ENCODE measurements around the gene BAIAP2L1.

DNA sequence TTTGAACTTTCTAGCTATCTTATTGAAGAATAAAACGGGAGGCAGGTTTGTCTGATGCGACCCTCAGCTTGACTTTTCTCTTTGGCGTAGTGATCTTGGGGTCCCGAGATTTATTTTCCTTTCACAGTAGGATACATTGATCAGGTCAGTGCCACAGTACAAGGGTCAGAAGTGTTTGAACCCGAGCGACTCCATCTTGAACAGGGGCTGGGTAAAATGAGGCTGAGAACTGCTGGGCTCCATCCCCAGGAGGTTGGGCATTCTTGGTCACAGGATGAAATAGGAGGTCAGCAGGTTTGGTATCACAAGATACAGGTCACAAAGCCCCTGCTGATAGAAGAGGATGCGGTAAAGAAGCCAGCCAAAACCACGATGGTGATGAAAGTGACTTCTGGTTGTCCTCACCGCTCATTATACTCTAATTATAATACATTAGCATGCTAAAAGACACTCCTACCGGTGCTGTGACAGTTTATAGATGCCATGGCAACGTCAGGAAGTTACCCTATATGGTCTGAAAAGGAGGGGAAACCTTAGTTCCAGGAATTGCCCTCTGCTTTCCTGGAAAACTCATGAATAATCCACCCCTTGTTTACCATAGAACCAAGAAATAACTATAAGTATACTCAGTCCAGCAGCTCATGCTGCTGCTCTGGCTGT, 145.8 kb downstream of the BAIAP2L1 start:
- TF ChIP-seq, protein P1, sequence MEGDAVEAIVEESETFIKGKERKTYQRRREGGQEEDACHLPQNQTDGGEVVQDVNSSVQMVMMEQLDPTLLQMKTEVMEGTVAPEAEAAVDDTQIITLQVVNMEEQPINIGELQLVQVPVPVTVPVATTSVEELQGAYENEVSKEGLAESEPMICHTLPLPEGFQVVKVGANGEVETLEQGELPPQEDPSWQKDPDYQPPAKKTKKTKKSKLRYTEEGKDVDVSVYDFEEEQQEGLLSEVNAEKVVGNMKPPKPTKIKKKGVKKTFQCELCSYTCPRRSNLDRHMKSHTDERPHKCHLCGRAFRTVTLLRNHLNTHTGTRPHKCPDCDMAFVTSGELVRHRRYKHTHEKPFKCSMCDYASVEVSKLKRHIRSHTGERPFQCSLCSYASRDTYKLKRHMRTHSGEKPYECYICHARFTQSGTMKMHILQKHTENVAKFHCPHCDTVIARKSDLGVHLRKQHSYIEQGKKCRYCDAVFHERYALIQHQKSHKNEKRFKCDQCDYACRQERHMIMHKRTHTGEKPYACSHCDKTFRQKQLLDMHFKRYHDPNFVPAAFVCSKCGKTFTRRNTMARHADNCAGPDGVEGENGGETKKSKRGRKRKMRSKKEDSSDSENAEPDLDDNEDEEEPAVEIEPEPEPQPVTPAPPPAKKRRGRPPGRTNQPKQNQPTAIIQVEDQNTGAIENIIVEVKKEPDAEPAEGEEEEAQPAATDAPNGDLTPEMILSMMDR (IDR thresholded peaks at IDR 0.05; ENCODE audit: insufficient read depth, low read depth, low read length), result no peak
- TF ChIP-seq EZH2 (IDR thresholded peaks at IDR 0.05; ENCODE audit: insufficient read depth, low read length), result no peak
